OCI-LY1 (cell line): ENCODE data around the gene RAD51B.
"Not testable (repeated sequence)": the region's sequence is repeated elsewhere in the genome, so short reads cannot be mapped to it uniquely, and the experiment has no call there.

Experiments
- H2AFZ ChIP-seq: fragments of 200-600 bp; sonication (generic), shearing (Covaris generic); 2 replicates; pipeline ENCODE4 v1.6.0; 2014; ENCODE audit warnings: antibody characterized with exemption, mild to moderate bottlenecking, low read length
- H3F3A ChIP-seq: fragments of 200-600 bp; sonication (generic), shearing (Covaris generic); 2 replicates; pipeline ENCODE4 v1.6.0; 2014; ENCODE audit warnings: mild to moderate bottlenecking, antibody characterized with exemption, low read length, moderate library complexity; ENCODE audit not compliant: insufficient read depth
- H3K27ac ChIP-seq: fragments of 200-600 bp; sonication (generic); 2 replicates; pipeline ENCODE4 v1.5.1; 2014; ENCODE audit warnings: low read length, mixed run types, mild to moderate bottlenecking, low read depth; ENCODE audit not compliant: poor library complexity, severe bottlenecking
- H3K27me3 ChIP-seq: fragments of 200-600 bp; sonication (generic); 2 replicates; pipeline ENCODE4 v1.6.0; 2014; ENCODE audit warnings: antibody characterized with exemption, mild to moderate bottlenecking, low read length, moderate library complexity; ENCODE audit not compliant: insufficient read depth
- H3K36me3 ChIP-seq: fragments of 200-600 bp; sonication (generic); 2 replicates; pipeline ENCODE4 v1.6.1; 2014; ENCODE audit warnings: mild to moderate bottlenecking, antibody characterized with exemption, low read length, moderate library complexity, mixed read lengths; ENCODE audit not compliant: insufficient read depth
- H3K4me1 ChIP-seq: fragments of 200-600 bp; sonication (generic); 2 replicates; pipeline ENCODE4 v1.5.1; 2014; ENCODE audit warnings: mild to moderate bottlenecking, low read length, moderate library complexity; ENCODE audit not compliant: insufficient read depth, severe bottlenecking
- H3K4me2 ChIP-seq: fragments of 200-600 bp; sonication (generic), shearing (Covaris generic); 2 replicates; pipeline ENCODE4 v1.6.1; 2014; ENCODE audit warnings: low read length
- H3K4me3 ChIP-seq: fragments of 200-600 bp; sonication (generic); 2 replicates; pipeline ENCODE4 v1.5.1; 2014; ENCODE audit warnings: low read length, low read depth, mild to moderate bottlenecking, mixed read lengths; ENCODE audit not compliant: poor library complexity, severe bottlenecking
- H3K79me2 ChIP-seq: fragments of 200-600 bp; shearing (Covaris generic); 2 replicates; pipeline ENCODE4 v1.6.1; 2016; ENCODE audit warnings: mixed run types, low read length, mixed read lengths; ENCODE audit not compliant: insufficient read depth
- H3K9ac ChIP-seq: fragments of 200-600 bp; sonication (generic), shearing (Covaris generic); 2 replicates; pipeline ENCODE4 v1.6.1; 2014; ENCODE audit warnings: mild to moderate bottlenecking, low read length, mixed read lengths
- H3K9me2 ChIP-seq: fragments of 200-600 bp; sonication (generic), shearing (Covaris generic); 2 replicates; pipeline ENCODE4 v1.6.1; 2014; ENCODE audit warnings: low read depth, mild to moderate bottlenecking, low read length, mixed read lengths
- H3K9me3 ChIP-seq: fragments of 200-600 bp; shearing (Covaris generic); 2 replicates; pipeline ENCODE4 v1.6.1; 2014; ENCODE audit warnings: low read length, mixed read lengths
- H4K20me1 ChIP-seq: fragments of 200-600 bp; sonication (generic), shearing (Covaris generic); 2 replicates; pipeline ENCODE4 v1.6.0; 2016; ENCODE audit warnings: mild to moderate bottlenecking, low read length; ENCODE audit not compliant: insufficient read depth
- EZH2 ChIP-seq: fragments of 200-600 bp; sonication (generic), shearing (Covaris generic); IDR thresholded peaks from 2 replicates; pipeline ENCODE4 v1.8.0; 2017; ENCODE audit warnings: borderline replicate concordance, mixed run types, mild to moderate bottlenecking, antibody characterized with exemption, low read length, moderate library complexity, mixed read lengths
- TF ChIP-seq, protein P1 (sequence below): fragments of 200-600 bp; sonication (generic), shearing (Covaris generic); IDR thresholded peaks from 2 replicates; pipeline ENCODE4 v1.5.1; 2017; ENCODE audit warnings: mild to moderate bottlenecking, antibody characterized with exemption, low read length, moderate library complexity, mixed read lengths

The RAD51B gene

DNA sequence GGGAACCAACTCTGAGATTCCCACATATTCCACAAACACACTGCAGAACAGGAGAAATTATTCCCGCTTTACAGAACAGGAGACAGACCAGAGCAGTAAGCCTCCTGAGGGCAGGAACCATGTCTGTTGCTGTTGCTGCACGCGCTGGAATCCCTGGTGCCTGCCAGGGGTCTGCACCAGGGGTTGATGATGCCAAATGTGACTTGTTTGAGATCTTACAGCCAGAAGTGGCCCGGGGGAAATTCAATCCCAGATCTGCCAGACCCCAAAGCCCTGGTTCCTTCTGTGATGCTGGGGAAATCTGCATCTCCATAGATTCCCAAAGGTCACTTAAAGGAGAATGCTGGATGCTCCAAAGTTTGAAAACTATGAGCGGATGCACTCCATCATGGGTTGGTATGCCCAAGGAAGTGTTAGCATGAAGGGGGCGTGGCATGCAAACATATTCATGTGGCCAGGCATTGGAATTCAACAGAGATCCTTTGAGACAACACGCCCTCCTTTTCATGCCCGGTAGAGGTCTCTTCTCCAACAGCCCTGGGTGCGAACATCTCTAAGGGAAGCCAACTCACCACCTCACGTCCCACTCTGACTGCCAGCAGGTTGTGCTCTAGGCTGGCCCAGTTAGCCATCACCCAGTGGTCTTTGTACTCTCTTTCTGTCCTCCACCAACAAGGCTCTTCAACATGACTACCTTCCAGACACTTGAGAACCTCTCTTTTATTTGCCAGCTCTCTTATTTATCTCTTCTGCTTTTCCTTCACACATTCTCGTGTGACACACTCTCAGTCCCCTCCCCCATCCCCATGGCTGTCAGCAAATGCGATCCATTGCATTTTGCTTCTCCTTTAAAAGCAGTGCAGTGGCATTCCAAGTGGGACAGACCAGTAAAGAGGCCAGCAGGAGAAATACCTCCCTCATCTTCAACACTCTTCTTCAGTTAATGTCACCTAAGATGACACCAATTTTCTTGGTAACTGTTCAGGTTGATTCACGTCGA lies 841.9 kb downstream of the RAD51B start:
- Histone ChIP-seq H3K9me2 (no peaks in the 10 kb centered on the region), H3K27me3 (peaks cover 5% of the 10 kb centered on the region; the same call in 1 of the 2 replicates), H3K9me3 (no peaks in the 10 kb centered on the region), H3K4me2 (no peak overlapping the region), H3K27ac (no peak overlapping the region), H4K20me1 (no peaks in the 10 kb centered on the region), H3K4me3 (no peak overlapping the region), H3K79me2 (no peaks in the 10 kb centered on the region), H3K4me1 (no peaks in the 10 kb centered on the region), H3F3A (no peaks in the 10 kb centered on the region), H3K9ac (no peak overlapping the region), H3K36me3 (no peaks in the 10 kb centered on the region; the same call in 1 of the 2 replicates), H2AFZ (no peak overlapping the region)
- TF ChIP-seq, protein P1, sequence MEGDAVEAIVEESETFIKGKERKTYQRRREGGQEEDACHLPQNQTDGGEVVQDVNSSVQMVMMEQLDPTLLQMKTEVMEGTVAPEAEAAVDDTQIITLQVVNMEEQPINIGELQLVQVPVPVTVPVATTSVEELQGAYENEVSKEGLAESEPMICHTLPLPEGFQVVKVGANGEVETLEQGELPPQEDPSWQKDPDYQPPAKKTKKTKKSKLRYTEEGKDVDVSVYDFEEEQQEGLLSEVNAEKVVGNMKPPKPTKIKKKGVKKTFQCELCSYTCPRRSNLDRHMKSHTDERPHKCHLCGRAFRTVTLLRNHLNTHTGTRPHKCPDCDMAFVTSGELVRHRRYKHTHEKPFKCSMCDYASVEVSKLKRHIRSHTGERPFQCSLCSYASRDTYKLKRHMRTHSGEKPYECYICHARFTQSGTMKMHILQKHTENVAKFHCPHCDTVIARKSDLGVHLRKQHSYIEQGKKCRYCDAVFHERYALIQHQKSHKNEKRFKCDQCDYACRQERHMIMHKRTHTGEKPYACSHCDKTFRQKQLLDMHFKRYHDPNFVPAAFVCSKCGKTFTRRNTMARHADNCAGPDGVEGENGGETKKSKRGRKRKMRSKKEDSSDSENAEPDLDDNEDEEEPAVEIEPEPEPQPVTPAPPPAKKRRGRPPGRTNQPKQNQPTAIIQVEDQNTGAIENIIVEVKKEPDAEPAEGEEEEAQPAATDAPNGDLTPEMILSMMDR, result peak; percentile 46; the same call in 1 of the 2 replicates
- TF ChIP-seq EZH2, result no peak

DNA sequence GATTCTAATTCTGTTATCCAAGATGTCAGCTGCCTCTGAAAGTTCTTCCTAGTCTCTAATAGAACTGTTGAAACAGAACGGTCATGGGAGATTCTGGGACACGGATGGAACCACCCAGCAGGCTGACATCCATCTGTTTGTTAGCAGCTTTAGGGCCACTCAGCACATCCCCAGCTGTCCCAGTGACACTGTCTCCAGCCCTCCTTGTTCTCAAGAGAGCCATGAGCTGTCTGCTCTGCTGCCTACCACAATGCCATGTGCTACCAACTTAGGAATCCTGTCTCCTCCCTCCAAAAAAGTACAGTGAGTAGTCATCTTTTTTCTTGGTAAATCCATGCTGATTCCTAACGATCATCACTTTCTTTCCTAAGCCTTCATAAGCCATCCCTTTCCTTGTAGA lies 842.8 kb downstream of the RAD51B start:
- Histone ChIP-seq H4K20me1 (no peaks in the 10 kb centered on the region), H3K27me3 (peaks cover 5% of the 10 kb centered on the region; the same call in 1 of the 2 replicates), H3K36me3 (no peaks in the 10 kb centered on the region; the same call in 1 of the 2 replicates), H3K4me2 (no peak overlapping the region), H3K9me2 (no peaks in the 10 kb centered on the region), H3K79me2 (no peaks in the 10 kb centered on the region), H3F3A (no peaks in the 10 kb centered on the region), H3K9ac (no peak overlapping the region), H3K4me3 (no peak overlapping the region), H3K4me1 (no peaks in the 10 kb centered on the region), H3K9me3 (no peaks in the 10 kb centered on the region), H2AFZ (no peak overlapping the region), H3K27ac (no peak overlapping the region)
- TF ChIP-seq, protein P1, result no peak
- TF ChIP-seq EZH2, result no peak

DNA sequence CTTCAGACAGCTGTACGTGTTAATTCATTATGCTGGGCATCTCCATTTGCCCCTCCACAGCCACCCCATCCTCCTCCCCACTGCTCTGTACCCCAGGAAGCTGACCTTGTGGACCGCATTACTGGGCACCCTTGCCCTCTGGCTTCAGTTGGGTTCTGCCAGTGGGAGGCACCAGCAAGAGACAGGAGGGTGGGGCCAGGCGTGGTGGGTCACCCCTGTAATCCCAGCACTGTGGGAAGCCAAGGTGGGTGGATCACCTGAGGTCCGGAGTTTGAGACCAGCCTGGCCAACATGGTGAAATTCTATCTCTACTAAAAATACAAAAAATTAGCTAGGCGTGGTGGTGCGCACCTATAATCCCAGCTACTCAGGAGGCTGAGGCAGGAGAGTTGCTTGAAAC lies 843.2 kb downstream of the RAD51B start:
- not testable (repeated sequence) for H3K9ac ChIP-seq, H4K20me1 ChIP-seq, H3K27me3 ChIP-seq, H3F3A ChIP-seq, H3K79me2 ChIP-seq, H3K9me2 ChIP-seq, H3K27ac ChIP-seq, H2AFZ ChIP-seq, H3K4me3 ChIP-seq, H3K4me1 ChIP-seq, H3K4me2 ChIP-seq, H3K9me3 ChIP-seq, H3K36me3 ChIP-seq
